ENCODE data around the gene BUB3. TPM values are rescaled to one million over a fixed set of nuclear protein-coding genes. Genes with fewer than 3 reads are reported as not detected.

The BUB3 gene
- total and polyA plus RNA-seq, 2 of the 13 experiments (the other 11 are each of a cell fraction or from before 2014, with no cell fraction given): 174 to 188 TPM

- TF ChIP-seq SETDB1 (CRISPR knock-in tag; IDR thresholded peaks at IDR 0.05; ENCODE audit: borderline replicate concordance) (no peak), BATF2 (CRISPR knock-in tag; IDR thresholded peaks at IDR 0.05) (no peak), PRMT3 (CRISPR knock-in tag; IDR thresholded peaks at IDR 0.05; ENCODE audit: borderline replicate concordance, low read depth) (no peak), UBTF (CRISPR knock-in tag; IDR thresholded peaks at IDR 0.05) (0 out of 2 replicates have a peak, but pooled peaks have one; percentile 27), ETV5 (CRISPR knock-in tag; IDR thresholded peaks at IDR 0.05; ENCODE audit: borderline replicate concordance) (no peak), ZNF83 (CRISPR knock-in tag; IDR thresholded peaks at IDR 0.05; ENCODE audit: borderline replicate concordance) (no peak), ZXDC (CRISPR knock-in tag; IDR thresholded peaks at IDR 0.05) (no peak), ZNF12 (CRISPR knock-in tag; IDR thresholded peaks at IDR 0.05) (0 out of 2 replicates have a peak, but pooled peaks have one; percentile 20), RARG (CRISPR knock-in tag; IDR thresholded peaks at IDR 0.05; ENCODE audit: low read depth) (no peak), KAT2B (IDR thresholded peaks at IDR 0.05; ENCODE audit: borderline replicate concordance, low read depth, low read length) (no peak), PHB2 (IDR thresholded peaks at IDR 0.05; ENCODE audit: partially characterized antibody) (no peak), ZNF329 (CRISPR knock-in tag; IDR thresholded peaks at IDR 0.05; ENCODE audit: low read depth) (no peak), IRF9 (CRISPR knock-in tag; IDR thresholded peaks at IDR 0.05; ENCODE audit: borderline replicate concordance) (0 out of 2 replicates have a peak, but pooled peaks have one; percentile 8), ZNF577 (CRISPR knock-in tag; IDR thresholded peaks at IDR 0.05; ENCODE audit: borderline replicate concordance, low read depth) (no peak), MLX (CRISPR knock-in tag; IDR thresholded peaks at IDR 0.05) (no peak), RXRA (CRISPR knock-in tag; IDR thresholded peaks at IDR 0.05) (0 out of 2 replicates have a peak, but pooled peaks have one; percentile 34), ZBTB7B (CRISPR knock-in tag; IDR thresholded peaks at IDR 0.05) (no peak), TAF15 (IDR thresholded peaks at IDR 0.05; ENCODE audit: low read depth, low read length, poor library complexity, severe bottlenecking) (no peak), GMEB2 (CRISPR knock-in tag; IDR thresholded peaks at IDR 0.05; ENCODE audit: low read depth) (no peak)
These were observed 21.4 kb upstream of the BUB3 start (continued) for GRCh38 chr10:123132576-123133477.

Data from HepG2 (cell line).